GM18498 (cell line): ENCODE data around the gene ITFG1.
A peak's percentile ranks its signal among the peaks of the same experiment; 100 is the strongest.
"Not testable (repeated sequence)": the region's sequence is repeated elsewhere in the genome, so short reads cannot be mapped to it uniquely, and the experiment has no call there.

ENCODE experiments used
- ATAC-seq: cut with Tn5 transposase; IDR thresholded peaks from one replicate; pipeline ENCODE4 v1.9.1; 2021; ENCODE audit warnings: mild to moderate bottlenecking, moderate library complexity; ENCODE audit not compliant: unreplicated experiment

The ITFG1 gene

DNA sequence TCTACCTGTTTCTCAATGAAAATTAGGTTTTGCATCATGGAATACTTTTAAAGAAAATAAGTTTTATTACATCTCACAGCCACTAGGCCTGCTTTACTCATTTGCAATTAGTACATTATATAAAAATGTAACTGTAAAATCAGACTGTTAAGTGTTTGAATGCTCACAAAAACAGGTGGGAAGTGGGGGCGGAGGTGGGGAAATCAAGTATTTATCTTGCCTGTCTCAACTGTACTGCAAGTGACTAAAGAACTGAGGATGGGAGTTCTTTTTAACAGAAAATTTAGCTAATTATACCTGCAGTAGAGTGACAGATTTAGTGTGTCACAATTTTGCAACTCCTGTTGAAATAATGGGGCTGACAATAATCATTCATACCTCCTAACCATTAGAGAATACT is 34.1 kb downstream of the ITFG1 start:
- ATAC-seq, result no peak

DNA sequence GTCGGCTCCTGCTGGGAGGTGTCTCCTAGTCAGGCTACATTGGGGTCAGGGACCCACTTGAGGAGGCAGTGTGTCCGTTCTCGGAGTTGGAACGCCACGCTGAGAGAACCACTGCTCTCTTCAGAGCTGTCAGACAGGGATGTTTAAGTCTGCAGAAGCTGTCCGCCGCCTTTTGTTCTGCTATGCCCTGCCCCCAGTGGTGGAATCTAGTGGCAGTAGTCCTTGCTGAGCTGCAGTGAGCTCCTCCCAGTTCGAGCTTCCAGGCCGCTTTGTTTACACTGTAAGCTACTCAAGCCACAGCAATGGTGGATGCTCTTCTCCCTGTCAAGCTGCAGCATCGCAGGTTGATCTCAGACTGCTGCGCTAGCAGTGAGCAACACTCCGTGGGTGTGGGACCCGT is 36.0 kb downstream of the ITFG1 start:
- ATAC-seq, result no peak

- ATAC-seq, result no peak
These were observed 44.0 kb downstream of the ITFG1 start for GRCh38 chr16:47416869-47417268.

- ATAC-seq, result no peak
These were observed 47.8 kb downstream of the ITFG1 start for GRCh38 chr16:47413041-47413440.

DNA sequence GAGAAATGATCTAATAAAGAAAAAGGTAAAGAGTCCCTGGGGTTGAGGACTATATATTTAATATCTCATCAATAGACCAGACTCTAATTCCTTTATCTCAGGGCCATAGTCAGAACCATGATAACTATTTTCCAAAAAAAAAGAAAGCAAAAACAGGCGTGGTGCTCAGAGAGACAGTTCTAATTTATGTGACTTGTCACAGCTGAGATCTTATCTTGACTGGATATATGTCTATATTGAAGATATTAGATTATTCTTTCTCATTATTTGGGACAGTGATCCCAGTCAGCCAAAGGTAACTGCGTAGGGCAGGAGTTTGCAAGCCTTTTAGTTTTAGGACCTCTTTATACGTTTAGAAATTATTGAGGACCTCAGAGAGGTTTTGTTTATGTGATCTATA is 52.4 kb downstream of the ITFG1 start:
- ATAC-seq, result no peak

DNA sequence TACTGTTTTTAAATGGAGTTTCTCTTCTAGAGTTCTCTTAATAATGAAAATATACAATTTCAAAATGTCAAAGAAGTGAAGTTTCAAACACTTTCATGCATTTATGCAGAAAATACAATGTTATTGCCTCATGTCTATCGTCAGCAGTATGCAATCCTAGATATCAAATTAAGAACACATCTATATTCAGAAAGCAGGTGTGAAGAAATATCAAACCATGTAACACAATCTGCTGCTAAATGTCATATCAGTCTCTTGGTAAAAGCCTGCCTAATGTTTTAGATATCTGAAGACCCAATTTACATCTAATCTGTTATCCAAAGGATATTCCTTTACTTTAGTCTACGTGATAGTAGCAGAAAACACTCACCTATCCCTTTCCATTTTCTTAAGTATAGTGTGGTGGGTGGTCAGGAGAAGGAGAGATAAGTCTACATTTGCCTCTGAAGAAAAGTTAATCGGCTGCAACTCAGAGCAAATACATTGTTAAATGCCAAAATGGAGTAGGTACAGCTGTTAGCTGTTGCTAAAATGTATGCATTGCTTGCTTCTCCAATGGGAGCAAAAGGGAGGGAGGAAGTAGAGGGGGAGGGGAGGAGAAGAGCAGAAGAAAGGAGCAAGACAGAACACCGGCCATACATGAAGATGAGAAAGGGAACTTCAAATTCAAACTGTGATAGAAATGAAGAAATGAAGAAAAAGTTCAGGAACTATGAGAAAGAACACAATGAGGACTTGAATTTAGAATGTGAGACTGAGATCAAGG is 64.9 kb downstream of the ITFG1 start:
- no peak for ATAC-seq

GRCh38 chr16:47392081-47392480 is 68.8 kb downstream of the ITFG1 start:
- peak; percentile 89 for ATAC-seq

DNA sequence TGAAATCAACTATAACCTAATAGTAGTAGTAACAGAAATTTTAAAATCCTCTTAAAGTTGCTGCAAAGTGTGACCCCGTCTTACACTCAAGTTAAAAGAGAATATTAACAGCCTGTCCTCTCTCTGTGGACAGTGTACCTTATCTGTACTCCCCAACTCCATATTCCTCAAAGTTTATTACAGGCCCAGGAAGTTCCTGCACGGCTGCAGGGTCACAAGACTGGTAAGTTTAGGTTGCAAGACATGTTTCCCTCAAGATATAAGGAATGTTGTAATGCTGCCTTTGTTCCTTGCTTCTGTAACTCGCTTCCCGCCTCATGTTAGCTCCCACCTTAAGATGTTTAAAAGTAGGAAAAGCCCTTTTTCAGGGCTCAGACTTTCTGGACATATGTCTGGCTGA is 72.2 kb downstream of the ITFG1 start:
- ATAC-seq, result no peak

GRCh38 chr16:47387026-47387734 is 73.7 kb downstream of the ITFG1 start:
- ATAC-seq, result no peak

DNA sequence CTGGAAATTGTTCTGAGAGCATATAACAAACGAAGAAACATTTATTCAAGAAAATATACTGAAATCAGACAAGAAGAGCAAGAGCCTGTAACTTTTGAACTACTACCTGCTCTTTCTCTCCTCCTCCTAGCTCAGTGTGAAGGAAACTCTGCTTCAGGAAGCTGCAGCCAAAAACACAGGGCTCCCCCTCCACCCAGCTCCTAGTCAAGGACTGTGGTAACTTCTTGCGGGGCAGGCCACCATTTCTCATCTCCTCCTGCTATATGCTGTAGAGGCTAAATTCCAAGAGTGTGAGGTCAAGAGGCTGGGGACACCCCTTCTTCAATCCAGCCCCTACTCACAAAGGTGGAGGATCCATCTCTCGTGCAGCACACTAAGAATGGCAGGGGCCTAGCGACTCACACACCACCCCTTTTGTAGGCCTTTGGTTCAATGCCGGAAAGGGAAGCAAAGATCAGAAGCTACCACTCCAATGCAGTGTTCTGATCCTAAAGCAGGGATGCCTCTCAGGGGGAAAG is 74.6 kb downstream of the ITFG1 start:
- no peak for ATAC-seq

DNA sequence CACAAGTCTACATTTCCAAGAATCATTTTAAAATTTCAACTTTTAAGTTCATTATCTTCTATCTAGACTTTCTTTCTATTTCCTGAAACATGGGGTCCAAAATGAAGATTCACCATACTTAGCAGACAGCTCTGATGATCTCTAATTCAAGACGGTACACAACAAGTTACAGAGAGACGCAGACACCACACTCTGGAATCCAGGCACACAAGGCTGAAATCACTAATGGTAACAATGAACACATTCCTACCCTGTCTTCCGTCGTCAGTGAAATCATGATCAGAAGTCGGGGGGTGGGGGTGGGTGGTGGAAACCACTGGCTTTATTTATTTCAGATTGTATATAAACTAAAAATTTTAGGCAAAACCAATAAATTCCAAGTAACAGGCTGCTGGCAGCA is 78.5 kb downstream of the ITFG1 start:
- ATAC-seq, result no peak

GRCh38 chr16:47377154-47377553 is 83.7 kb downstream of the ITFG1 start:
- no peak for ATAC-seq

DNA sequence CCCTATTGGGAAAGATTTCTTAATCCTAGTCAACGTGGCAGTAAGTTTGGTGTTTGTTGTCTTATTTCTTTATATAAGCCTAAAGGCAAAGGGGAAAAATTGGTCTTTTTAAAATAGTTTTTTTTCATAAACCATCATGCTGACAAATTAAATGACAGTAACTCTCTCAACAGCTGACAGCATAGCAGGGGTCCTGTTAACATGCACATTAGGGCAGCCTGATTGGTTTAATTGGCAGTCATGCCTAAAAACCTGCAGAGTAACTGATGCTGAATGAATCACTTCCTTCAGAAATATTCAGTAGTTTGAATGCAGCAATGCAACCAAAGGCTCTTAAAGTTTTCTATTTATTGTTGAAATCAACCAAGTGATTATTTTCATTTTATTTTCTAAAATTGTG is 85.4 kb downstream of the ITFG1 start:
- no peak for ATAC-seq

- no peak for ATAC-seq
These were observed 86.2 kb downstream of the ITFG1 start for GRCh38 chr16:47374629-47375028.

GRCh38 chr16:47371271-47372014 is 89.4 kb downstream of the ITFG1 start:
- ATAC-seq, result no peak

GRCh38 chr16:47370536-47370935 is 90.3 kb downstream of the ITFG1 start:
- no peak for ATAC-seq

- ATAC-seq, result no peak
These were observed 94.6 kb downstream of the ITFG1 start for GRCh38 chr16:47366228-47366627.

DNA sequence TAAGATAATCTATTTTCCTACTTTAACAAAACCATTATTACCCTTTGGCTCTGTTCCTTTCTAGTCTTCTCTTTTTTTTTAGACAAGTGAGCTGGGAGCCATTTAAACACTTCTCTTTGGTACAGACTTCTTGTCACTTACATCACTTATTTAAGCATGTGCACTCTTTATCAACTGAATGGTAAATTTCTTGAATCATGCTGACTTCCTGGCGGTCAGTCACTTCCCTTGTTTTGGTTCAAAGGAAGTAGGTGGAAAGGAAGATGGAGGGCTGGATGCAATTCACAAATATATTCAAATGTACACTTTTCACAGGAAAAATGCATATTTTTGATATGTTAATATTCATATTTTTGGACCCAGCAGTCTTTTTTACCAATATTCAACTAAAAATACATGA is 97.1 kb downstream of the ITFG1 start:
- no peak for ATAC-seq

GRCh38 chr16:47359478-47359877 is 101.4 kb downstream of the ITFG1 start:
- ATAC-seq, result no peak

DNA sequence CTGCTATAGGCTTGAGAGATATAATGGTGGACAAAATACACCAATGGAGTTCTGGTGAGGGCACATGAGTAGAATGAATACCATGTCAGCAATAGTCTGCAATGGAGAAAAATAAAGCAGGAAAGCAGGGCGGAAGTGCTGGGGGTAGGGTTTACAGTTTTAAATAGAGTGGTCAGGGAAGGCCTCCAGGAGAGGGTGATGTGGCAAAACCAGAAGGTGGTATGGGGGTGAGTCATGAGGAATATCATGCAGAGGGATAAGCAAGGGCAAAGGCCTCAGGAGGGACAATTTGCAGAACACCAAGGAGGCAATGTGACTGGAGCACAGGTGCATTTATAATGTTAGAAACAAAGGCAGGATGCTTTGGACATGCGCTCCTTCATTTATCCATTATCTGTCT is 102.0 kb downstream of the ITFG1 start:
- no peak for ATAC-seq

DNA sequence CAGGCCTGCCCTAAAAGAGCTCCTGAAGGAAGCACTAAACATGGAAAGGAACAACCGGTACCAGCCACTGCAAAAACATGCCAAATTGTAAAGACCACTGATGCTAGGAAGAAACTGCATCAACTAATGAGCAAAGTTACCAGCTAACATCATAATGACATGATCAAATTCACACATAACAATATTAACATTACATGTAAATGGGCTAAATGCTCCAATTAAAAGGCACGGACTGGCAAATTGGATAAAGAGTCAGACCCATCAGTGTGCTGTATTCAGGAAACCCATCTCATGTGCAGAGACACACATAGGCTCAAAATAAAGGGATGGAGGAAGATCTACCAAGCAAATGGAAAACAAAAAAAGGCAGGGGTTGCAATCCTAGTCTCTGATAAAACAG is 111.8 kb downstream of the ITFG1 start:
- not testable (repeated sequence) for ATAC-seq
